ENCODE measurements around the gene FAM151A.

FAM151A gene

DNA sequence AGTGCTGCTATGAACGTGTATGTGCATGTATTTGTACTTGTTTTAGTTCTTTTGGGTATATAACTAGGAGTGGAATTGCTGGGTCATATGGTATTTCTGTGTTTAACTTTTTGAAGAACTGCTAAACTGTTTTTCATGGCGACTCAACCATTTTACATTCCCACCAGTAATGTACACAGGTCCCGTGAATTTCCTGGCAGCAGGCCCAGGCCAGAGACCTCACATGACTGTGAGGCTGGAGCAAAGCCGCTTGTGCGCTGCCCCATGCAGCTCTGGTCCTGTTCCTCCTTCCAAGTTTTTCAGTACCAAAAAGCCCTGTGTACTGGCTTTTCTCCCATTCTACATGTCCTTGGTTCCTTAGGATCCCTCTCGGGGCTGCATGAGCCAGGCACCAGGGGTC, 45.7 kb downstream of the FAM151A start:
- DNase-seq: peak; percentile 85 to 90 (median 87)

DNA sequence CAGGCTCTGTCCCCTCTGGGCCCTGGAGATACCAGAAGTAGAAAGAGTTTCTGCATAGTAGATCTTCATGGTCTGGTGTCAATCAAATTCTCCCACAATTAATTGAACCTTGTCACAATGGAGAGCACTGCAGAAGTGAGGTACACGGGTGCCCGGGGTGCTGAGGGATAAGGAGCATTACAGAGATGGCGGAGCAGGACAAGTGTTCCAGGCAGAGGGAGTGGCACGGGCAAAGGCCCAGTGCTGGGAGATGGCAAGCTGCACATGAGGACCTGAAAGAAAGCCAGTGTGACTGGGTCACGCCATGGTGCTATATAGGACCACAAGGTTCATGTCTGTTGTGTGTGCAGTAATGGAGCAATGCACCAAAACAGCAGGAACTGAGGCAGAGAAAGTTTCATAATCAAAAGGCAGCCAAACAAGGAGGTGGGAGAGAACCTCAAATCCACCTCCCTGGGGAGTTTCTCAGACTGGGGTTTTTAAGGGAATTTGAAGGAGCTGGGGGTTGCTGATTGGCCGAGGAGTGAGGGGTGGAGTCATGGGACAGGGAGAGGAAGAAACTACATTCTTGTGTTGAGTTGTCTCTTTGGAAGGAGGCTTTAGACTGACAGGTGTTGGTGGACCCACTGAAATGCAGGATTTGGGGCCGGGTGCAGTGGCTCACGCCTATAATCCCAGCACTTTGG, 47.6 kb downstream of the FAM151A start:
- peak; percentile 67 to 82 (median 70) for DNase-seq

GRCh38 chr1:54575161-54575560, 48.2 kb downstream of the FAM151A start:
- no peak for DNase-seq

DNA sequence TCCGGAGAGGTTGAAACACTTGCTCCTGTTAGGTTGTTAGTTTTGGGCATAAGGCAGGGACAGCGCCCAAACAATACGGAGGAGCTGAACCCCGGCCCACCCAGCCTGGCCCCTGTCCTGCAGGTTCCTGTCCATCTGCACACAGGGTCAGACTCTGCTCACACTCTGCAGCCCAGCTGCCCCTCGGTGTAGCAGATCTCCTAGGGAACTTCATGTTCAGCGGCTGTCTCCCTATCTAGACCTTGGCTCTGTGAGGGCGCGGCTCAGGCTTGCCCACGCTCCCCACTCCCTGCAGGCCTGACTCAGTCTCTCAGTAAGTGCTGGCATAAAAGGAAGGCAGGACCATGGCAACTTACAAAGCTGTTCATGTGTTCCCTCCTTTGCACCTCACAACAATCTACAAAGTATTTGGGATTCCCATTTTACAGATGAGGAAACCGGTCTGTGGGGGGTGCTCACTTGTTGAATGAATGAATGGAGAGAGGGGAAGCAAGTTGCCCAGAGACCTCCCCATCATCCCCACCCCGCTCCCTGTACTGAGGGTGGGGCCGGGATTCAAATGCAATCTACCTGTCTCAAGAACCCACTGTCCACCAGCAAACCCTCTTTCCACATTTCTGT, 49.1 kb downstream of the FAM151A start:
- no peak for DNase-seq

- DNase-seq: no peak
Observed at GRCh38 chr1:54572542-54572850, 50.8 kb downstream of the FAM151A start.

DNA sequence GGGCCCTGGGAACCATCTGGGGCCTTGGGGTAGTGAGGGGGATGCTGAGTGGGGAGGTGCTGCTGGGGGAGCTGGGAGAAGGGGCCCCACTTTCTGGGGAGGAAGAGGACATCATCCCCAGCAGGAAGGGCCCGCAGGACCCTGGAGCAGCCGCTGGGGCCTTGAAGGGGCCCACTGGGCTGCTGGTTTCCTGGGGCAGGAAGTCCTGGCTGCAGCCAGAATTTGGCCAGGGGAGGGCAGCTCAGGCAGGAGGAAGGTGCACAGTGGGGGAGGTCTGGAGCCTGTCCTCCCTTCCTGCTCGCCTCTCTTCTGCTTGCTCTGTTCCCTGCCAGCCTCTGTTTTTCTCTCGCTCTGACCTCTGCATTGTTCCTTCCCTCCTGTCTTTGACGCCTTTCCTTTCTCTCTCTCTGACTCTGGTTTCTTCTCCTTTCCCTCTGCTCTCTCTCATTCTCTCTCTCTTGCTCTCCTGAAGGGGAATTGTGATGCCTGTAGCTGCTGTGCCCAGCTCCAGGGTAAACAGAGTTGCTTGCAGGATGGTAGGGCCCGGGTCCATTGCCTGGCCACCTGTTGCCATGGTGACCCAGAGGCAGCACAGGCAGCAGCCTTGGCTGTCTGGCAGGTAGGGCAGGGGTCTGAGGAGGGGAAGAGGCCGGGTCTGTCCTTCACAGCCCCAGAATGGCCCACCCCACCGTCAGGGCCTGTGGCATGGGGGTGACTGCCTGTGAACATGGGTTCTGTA, 51.4 kb downstream of the FAM151A start:
- no peak for DNase-seq

- no peak for DNase-seq
Observed at GRCh38 chr1:54571326-54571725, 52.0 kb downstream of the FAM151A start.

- no peak for DNase-seq
Observed at GRCh38 chr1:54570161-54570560, 53.2 kb downstream of the FAM151A start.

DNA sequence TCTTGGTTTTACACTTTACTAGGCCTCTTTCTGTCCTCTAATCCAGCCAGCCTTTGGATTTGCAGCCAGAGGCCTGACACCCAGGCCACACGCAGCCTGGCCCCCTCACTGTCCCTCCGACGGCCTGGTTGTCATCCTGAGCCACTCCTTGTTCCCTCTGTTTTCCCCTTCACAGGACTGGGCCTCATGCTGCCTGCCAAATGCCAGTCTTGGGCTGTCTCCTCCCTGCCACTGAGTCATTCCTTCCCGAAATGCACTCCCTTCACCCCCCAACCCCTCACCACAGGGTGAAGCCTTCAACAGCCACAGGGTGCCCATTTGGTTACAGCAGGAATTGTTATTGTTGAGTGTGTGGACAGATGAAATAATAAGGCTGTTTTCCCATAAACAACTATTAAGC, 54.0 kb downstream of the FAM151A start:
- no peak for DNase-seq

GRCh38 chr1:54567961-54568360, 55.4 kb downstream of the FAM151A start:
- DNase-seq: peak; percentile 75 to 79 (median 75)

DNA sequence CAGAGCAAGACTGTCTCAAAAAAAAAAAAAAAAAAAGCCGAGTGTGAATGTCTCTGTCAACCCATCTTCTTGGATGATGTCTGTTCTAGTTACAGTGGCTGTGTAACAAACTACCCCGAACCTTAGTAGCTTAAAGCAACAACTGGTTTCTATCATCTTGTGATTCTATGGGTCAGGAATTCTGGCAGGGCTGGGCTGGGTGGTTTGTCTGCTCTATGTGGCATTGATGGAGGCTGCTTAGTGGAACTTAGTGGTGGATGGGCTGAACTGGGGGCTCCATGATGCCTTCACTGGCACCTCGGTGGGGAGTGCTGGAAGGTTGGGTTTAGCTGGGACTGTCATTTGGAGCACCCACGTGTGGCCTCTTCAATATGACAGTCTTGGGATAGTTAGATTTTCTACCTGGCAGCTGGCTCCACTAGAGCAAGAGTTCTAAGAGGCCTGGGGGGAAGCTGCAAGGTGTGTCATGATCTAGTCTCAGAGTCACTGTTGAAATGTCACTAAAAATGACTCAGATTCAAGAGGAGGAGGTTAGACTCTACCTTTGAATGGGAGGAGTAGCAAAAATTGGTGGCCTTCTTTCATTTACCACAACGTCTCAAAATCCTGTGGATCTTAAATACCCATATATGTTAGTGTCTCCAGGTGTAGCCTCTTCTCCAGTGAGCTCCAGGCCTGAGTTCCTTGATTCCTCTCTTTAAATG, 56.7 kb downstream of the FAM151A start:
- no peak for DNase-seq

GRCh38 chr1:54565113-54565501, 58.2 kb downstream of the FAM151A start:
- no peak for DNase-seq

DNA sequence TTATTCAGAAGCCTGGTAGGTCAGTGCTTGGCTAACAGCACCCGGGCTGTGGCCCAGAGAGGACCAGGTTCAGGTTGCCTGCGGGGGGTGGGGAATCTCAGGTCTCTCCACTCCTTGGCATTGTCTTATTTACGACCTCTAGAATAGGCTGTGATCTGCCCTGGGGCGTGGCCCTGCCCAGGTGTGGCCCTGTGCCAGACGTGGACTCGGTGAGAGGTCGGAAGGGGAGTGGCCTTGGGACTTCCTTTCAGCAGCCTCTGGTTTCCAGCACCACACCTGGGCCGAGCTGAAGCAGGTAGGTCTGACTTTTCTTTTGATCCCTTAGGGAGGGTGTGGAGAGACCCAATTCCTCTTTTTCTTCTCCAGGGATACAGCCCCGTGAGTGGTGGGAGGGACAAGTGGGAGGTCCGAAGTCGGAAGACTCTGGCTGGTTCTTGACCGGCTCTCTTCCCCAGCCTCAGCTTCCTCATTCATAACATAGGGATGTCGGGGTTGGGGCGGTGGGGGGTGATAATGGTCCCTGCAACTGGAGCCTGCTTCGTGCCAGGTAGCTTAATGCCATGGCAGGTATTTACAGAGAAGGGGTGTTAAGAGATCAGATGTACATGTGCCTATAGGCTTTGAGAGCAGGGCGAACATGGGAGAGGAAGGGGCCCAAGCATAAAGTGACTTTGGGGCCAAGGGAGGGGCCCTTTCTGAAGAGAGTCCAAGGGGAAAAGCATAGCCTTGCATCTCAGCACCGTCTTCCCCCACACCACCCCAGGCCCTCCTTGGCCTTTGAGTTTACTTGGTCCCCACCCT, 58.8 kb downstream of the FAM151A start:
- peak; percentile 30 to 60 (median 39) for DNase-seq

DNA sequence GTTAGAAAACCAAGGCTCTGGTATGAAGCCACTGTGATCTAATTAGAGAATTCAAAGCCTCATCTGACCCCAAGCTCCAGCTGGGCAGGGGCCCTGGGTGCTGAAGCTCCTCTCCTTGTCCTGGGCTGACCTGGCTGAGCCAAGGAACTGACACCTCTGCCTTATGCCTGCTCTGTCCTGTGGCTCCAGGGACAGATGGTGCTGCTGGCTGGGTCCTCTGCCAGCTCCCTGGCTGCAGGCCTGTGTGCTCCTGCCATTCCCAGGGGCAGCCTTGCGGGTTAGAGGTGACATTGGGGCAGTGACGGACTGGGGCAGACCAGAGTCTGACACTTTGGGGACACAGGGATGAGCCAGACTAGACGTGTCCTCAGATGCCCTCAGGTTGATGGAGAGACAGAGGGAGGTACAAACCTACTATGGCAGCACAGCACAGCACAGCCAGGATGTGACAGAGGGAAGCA, 63.5 kb downstream of the FAM151A start:
- DNase-seq: no peak
